Epithelial cell of prostate (primary cell): ENCODE results near the gene STAC2.
"Not testable (repeated sequence)": the region's sequence is repeated elsewhere in the genome, so short reads cannot be mapped to it uniquely, and the experiment has no call there.

Experiments
- DNase-seq: peaks from one replicate; pipeline ENCODE4 v3.0.0-alpha.2; 2011; ENCODE audit warnings: low read depth, low spot score
- H3K27ac ChIP-seq: fragments of 450-650 bp; 2 replicates; pipeline ENCODE4 v1.5.1; 2017; ENCODE audit warnings: mild to moderate bottlenecking

Gene STAC2

GRCh38 chr17:39169101-39169500 lies 56.6 kb downstream of the STAC2 start:
- no peak for DNase-seq

GRCh38 chr17:39168503-39168902 lies 57.2 kb downstream of the STAC2 start:
- DNase-seq, H3K27ac ChIP-seq: not testable (repeated sequence)

More at GRCh38 chr17:39169101-39169500, 56.6 kb downstream of the STAC2 start:
- no peak overlapping the region for H3K27ac ChIP-seq

- DNase-seq: no peak
- no peak overlapping the region for H3K27ac ChIP-seq
Measured at GRCh38 chr17:39167476-39167875, 58.3 kb downstream of the STAC2 start.

- H3K27ac ChIP-seq: no peak overlapping the region
- DNase-seq: no peak
Measured at GRCh38 chr17:39166437-39167335, 59.1 kb downstream of the STAC2 start.

- H3K27ac ChIP-seq: no peak within 1 kb of the TSS
Measured at GRCh38 chr17:39165841-39166349, 59.9 kb downstream of the STAC2 start, which contains the start of gene ARL5C. TSS of gene ARL5C (minus strand) at chr17:39166161. CDS start at chr17:39165760, 401 bp downstream.

GRCh38 chr17:39165178-39165840 lies 60.4 kb downstream of the STAC2 start:
- H3K27ac ChIP-seq: no peak overlapping the region
- DNase-seq: no peak

More at GRCh38 chr17:39165841-39166349, 59.9 kb downstream of the STAC2 start, which contains the start of gene ARL5C:
- DNase-seq: no peak

- peak; percentile 31 for DNase-seq
- no peak overlapping the region for H3K27ac ChIP-seq
Measured at GRCh38 chr17:39164675-39165143, 61.0 kb downstream of the STAC2 start.

- DNase-seq: no peak
- H3K27ac ChIP-seq: no peak overlapping the region
Measured at GRCh38 chr17:39161962-39162361, 63.8 kb downstream of the STAC2 start.
